HL-60 (cell line): Measurements from ENCODE around the gene TSHZ3.

ENCODE experiments used
- CTCF ChIP-seq: IDR thresholded peaks from one replicate; pipeline ENCODE4 v1.5.1; 2011; ENCODE audit warnings: low read length, control low read depth, inconsistent platforms; ENCODE audit not compliant: insufficient read depth
- GABPA ChIP-seq: IDR thresholded peaks from 2 replicates; pipeline ENCODE4 v1.6.1; 2012; ENCODE audit warnings: low read depth
- POLR2AphosphoS5 ChIP-seq: IDR thresholded peaks from 2 replicates; pipeline ENCODE4 v1.6.1; 2012; ENCODE audit warnings: low read depth
- REST ChIP-seq: IDR thresholded peaks from 2 replicates; pipeline ENCODE4 v1.6.1; 2012; ENCODE audit warnings: low read depth; ENCODE audit not compliant: insufficient replicate concordance

GRCh38 chr19:31378404-31378803, 29.2 kb upstream of the TSHZ3 start:
- TF ChIP-seq REST (no peak), POLR2AphosphoS5 (no peak), CTCF (no peak), GABPA (no peak)
